GM12865 (cell line): Measurements from ENCODE around the gene TTC28.
"Not testable (repeated sequence)": the region's sequence is repeated elsewhere in the genome, so short reads cannot be mapped to it uniquely, and the experiment has no call there.

ENCODE experiments used
- DNase-seq: peaks from one replicate; pipeline ENCODE4 v3.0.0; 2010; ENCODE audit warnings: low read depth
- H3K4me3 ChIP-seq: 2 replicates; pipeline ENCODE4 v1.5.1; 2011; ENCODE audit warnings: mild to moderate bottlenecking, low read depth, low read length, control low read depth
- CTCF ChIP-seq: IDR thresholded peaks from 2 replicates; pipeline ENCODE4 v1.5.1; 2011; ENCODE audit warnings: low read length, control low read depth, low read depth, inconsistent platforms; ENCODE audit not compliant: insufficient read depth; ENCODE audit errors: missing control alignments

TTC28 gene

GRCh38 chr22:28208036-28208435 lies 471.6 kb downstream of the TTC28 start:
- no peak for TF ChIP-seq CTCF
- no peak for DNase-seq
- H3K4me3 ChIP-seq: no peak overlapping the region

GRCh38 chr22:28207281-28208030 lies 472.2 kb downstream of the TTC28 start:
- H3K4me3 ChIP-seq: no peak overlapping the region
- no peak for DNase-seq
- TF ChIP-seq CTCF: no peak

- no peak for TF ChIP-seq CTCF
- DNase-seq: no peak
- H3K4me3 ChIP-seq: no peak overlapping the region
These were observed 473.7 kb downstream of the TTC28 start for GRCh38 chr22:28205926-28206325.

- no peak overlapping the region for H3K4me3 ChIP-seq
- no peak for TF ChIP-seq CTCF
- DNase-seq: no peak
These were observed 475.3 kb downstream of the TTC28 start for GRCh38 chr22:28204382-28204781.

- H3K4me3 ChIP-seq: no peak overlapping the region
- DNase-seq: no peak
- TF ChIP-seq CTCF: no peak
These were observed 476.4 kb downstream of the TTC28 start for GRCh38 chr22:28203286-28203685.

GRCh38 chr22:28198692-28199091 lies 480.9 kb downstream of the TTC28 start:
- DNase-seq: no peak
- H3K4me3 ChIP-seq: no peak overlapping the region
- no peak for TF ChIP-seq CTCF

GRCh38 chr22:28191571-28191970 lies 488.1 kb downstream of the TTC28 start:
- not testable (repeated sequence) for DNase-seq, H3K4me3 ChIP-seq
